BE2C (cell line): Measurements from ENCODE around the gene PPP2R2D.

Experiments used
- DNase-seq: peaks from one replicate; pipeline ENCODE4 v3.0.0-alpha.2; 2020
- H3K27me3 ChIP-seq: fragments of 250-450 bp; sonication (Bioruptor Pico); 2 replicates; pipeline ENCODE4 v1.5.1; 2020; ENCODE audit warnings: mild to moderate bottlenecking
- H3K36me3 ChIP-seq: fragments of 250-450 bp; sonication (Bioruptor Pico); 2 replicates; pipeline ENCODE4 v1.5.1; 2020; ENCODE audit warnings: mild to moderate bottlenecking
- H3K4me1 ChIP-seq: fragments of 250-450 bp; sonication (Bioruptor Pico); 2 replicates; pipeline ENCODE4 v1.5.1; 2020
- H3K4me3 ChIP-seq: 2 replicates; pipeline ENCODE4 v1.5.1; 2011; ENCODE audit warnings: low read depth, low read length
- H3K9me3 ChIP-seq: fragments of 250-450 bp; sonication (Bioruptor Pico); 2 replicates; pipeline ENCODE4 v1.5.1; 2020
- TF ChIP-seq, protein P1 (sequence below): IDR thresholded peaks from 2 replicates; pipeline ENCODE4 v1.5.1; 2012; ENCODE audit warnings: mild to moderate bottlenecking, low read depth, low read length

Gene PPP2R2D

DNA sequence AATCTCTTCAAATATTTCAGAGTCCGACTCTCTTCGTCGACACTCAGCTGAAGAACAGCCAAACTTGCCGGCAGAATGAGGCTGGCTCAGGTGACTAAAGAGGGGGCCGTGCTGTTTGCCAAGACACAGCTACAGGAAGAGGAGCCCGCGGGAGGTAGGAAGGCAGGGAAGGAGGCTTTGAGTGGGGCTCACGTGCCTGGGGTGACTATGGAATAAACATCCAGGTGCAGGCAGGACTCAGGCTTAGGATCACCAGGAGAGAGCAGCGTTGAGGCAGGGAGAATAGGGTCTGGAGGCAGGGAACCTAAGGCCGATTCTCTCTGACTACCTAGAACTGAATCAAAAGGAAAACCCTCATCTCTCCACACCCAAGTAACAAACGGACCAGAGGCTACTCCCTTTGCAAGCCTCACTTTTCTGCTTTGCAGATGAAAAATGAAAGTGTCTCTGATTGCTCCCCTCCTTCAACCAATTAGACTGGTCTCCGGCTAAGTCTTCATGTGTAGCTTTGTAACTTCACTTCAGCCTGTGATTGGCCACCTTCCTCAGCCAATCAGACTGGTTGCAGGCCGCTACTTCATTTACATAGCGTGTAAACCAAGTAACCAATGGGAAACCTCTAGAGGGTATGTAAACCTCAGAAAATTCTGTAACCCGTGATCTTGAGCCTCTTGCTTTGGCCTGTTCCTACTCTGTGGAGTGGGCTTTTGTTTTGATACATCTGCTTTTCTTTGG, 100.6 kb downstream of the PPP2R2D start:
- Histone ChIP-seq H3K4me1 (no peaks in the 10 kb centered on the region), H3K9me3 (no peaks in the 10 kb centered on the region; the same call in 1 of the 2 replicates), H3K36me3 (no peaks in the 10 kb centered on the region), H3K27me3 (no peaks in the 10 kb centered on the region), H3K4me3 (peak overlapping the region; percentile 42)
- DNase-seq = peak; percentile 63
- TF ChIP-seq, protein P1, sequence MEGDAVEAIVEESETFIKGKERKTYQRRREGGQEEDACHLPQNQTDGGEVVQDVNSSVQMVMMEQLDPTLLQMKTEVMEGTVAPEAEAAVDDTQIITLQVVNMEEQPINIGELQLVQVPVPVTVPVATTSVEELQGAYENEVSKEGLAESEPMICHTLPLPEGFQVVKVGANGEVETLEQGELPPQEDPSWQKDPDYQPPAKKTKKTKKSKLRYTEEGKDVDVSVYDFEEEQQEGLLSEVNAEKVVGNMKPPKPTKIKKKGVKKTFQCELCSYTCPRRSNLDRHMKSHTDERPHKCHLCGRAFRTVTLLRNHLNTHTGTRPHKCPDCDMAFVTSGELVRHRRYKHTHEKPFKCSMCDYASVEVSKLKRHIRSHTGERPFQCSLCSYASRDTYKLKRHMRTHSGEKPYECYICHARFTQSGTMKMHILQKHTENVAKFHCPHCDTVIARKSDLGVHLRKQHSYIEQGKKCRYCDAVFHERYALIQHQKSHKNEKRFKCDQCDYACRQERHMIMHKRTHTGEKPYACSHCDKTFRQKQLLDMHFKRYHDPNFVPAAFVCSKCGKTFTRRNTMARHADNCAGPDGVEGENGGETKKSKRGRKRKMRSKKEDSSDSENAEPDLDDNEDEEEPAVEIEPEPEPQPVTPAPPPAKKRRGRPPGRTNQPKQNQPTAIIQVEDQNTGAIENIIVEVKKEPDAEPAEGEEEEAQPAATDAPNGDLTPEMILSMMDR = peak; percentile 29; the same call in 1 of the 2 replicates

GRCh38 chr10:132002004-132002403, 101.2 kb downstream of the PPP2R2D start:
- TF ChIP-seq, protein P1 = no peak
- no peaks in the 10 kb centered on the region for H3K27me3 ChIP-seq
- DNase-seq = no peak
- H3K36me3 ChIP-seq = no peaks in the 10 kb centered on the region
- no peaks in the 10 kb centered on the region for H3K4me1 ChIP-seq
- no peaks in the 10 kb centered on the region; the same call in 1 of the 2 replicates for H3K9me3 ChIP-seq
- peak overlapping the region; percentile 19; the same call in 1 of the 2 replicates for H3K4me3 ChIP-seq

GRCh38 chr10:132003282-132003924, 102.6 kb downstream of the PPP2R2D start:
- no peaks in the 10 kb centered on the region for H3K27me3 ChIP-seq
- no peak overlapping the region for H3K4me3 ChIP-seq
- no peak for DNase-seq
- TF ChIP-seq, protein P1 = no peak
- no peaks in the 10 kb centered on the region for H3K4me1 ChIP-seq
- no peaks in the 10 kb centered on the region; the same call in 1 of the 2 replicates for H3K9me3 ChIP-seq
- no peaks in the 10 kb centered on the region for H3K36me3 ChIP-seq

DNA sequence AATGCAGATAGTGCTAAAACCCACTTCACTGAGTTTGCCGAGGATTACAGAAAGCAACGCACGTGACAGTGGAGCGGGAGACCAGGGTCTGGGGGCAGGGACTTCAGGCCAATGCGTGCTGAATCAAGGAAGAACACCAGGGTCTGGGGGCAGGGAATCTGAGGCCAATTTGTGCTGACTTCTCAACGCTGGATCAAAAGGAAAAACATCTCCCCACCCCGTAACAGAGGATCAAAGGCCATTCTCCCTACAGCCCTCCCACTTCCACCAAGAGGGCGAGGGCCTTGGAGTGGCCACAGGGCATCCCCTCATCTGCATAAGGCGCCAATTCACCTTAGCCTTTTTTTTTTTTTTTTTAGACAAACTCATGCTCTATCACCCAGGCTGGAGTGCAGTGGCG, 103.2 kb downstream of the PPP2R2D start:
- Histone ChIP-seq H3K27me3 (no peaks in the 10 kb centered on the region), H3K9me3 (no peaks in the 10 kb centered on the region; the same call in 1 of the 2 replicates), H3K36me3 (no peaks in the 10 kb centered on the region), H3K4me1 (no peaks in the 10 kb centered on the region), H3K4me3 (no peak overlapping the region)
- DNase-seq = no peak
- TF ChIP-seq, protein P1 = no peak

GRCh38 chr10:132005147-132005546, 104.3 kb downstream of the PPP2R2D start:
- H3K4me1 ChIP-seq = no peaks in the 10 kb centered on the region
- no peaks in the 10 kb centered on the region for H3K36me3 ChIP-seq
- no peak overlapping the region for H3K4me3 ChIP-seq
- no peak for DNase-seq
- H3K27me3 ChIP-seq = no peaks in the 10 kb centered on the region
- H3K9me3 ChIP-seq = no peaks in the 10 kb centered on the region; the same call in 1 of the 2 replicates
- TF ChIP-seq, protein P1 = no peak

- no peaks in the 10 kb centered on the region for H3K4me1 ChIP-seq
Measured at GRCh38 chr10:132006966-132007365, 106.2 kb downstream of the PPP2R2D start.

More at GRCh38 chr10:132006966-132007365, 106.2 kb downstream of the PPP2R2D start:
- Histone ChIP-seq H3K4me3 (no peak overlapping the region), H3K36me3 (no peaks in the 10 kb centered on the region), H3K27me3 (0 out of 2 replicates have a peak, but pooled peaks cover 4% of the 10 kb centered on the region), H3K9me3 (no peaks in the 10 kb centered on the region; the same call in 1 of the 2 replicates)
- no peak for DNase-seq
- TF ChIP-seq, protein P1 = no peak
